K562 treated with DMSO at 1 percent for 48 hours (cell line): ENCODE measurements around the gene ODAPH. TPM values are rescaled to one million over a fixed set of nuclear protein-coding genes. Genes with fewer than 3 reads are reported as not detected.

ENCODE experiments used
- total RNA-seq: library from RNA; unstranded; fragments of 300-600 nt; gene quantifications from 2 replicates; pipeline ENCODE4 v1.2.3, GENCODE V29; 2022; ENCODE audit warnings: low replicate concordance; ENCODE audit errors: extremely low read depth

ODAPH gene
- total RNA-seq, result not detected in 2 replicates

GRCh38 chr4:75555294-75556164 is at the start of gene ODAPH:
Gene ODAPH (plus strand): TSS chr4:75556066. CDS start chr4:75556083, 17 bp downstream.

GRCh38 chr4:75514131-75514948 is 41.5 kb upstream of the ODAPH start, which contains the start of the genes RCHY1 and THAP6:
Gene RCHY1 (minus strand): TSS chr4:75514403. CDS start chr4:75514286, 117 bp downstream.
Gene THAP6 (plus strand): TSS chr4:75514473. CDS start chr4:75515453, 980 bp downstream.

Other genes with a start within 250 kb of the ODAPH start
- gene RCHY1, start 41.7 kb upstream of the ODAPH start, total RNA-seq, result not detected in 2 replicates
- gene THAP6, start 41.6 kb upstream of the ODAPH start, total RNA-seq, result not detected in 2 replicates
- gene CDKL2, start 74.5 kb downstream of the ODAPH start, total RNA-seq, result not detected in 2 replicates
- not detected in 2 replicates for gene G3BP2, start 117.3 kb downstream of the ODAPH start, total RNA-seq
- not detected in 2 replicates for gene USO1, start 168.5 kb downstream of the ODAPH start, total RNA-seq